GM23248 (cell line): Measurements from ENCODE around the gene FRMPD4.

Source experiments
- EZH2 ChIP-seq: fragments of 200-600 bp; sonication (generic); IDR thresholded peaks from 2 replicates; pipeline ENCODE4 v1.6.1; 2018; ENCODE audit warnings: antibody characterized with exemption, mild to moderate bottlenecking; ENCODE audit not compliant: insufficient read depth, poor library complexity, severe bottlenecking
- EZH2phosphoT487 ChIP-seq: fragments of 200-600 bp; sonication (generic); IDR thresholded peaks from 2 replicates; pipeline ENCODE4 v1.6.1; 2018; ENCODE audit warnings: antibody characterized with exemption, moderate library complexity, mild to moderate bottlenecking, low read depth; ENCODE audit not compliant: insufficient read depth

DNA sequence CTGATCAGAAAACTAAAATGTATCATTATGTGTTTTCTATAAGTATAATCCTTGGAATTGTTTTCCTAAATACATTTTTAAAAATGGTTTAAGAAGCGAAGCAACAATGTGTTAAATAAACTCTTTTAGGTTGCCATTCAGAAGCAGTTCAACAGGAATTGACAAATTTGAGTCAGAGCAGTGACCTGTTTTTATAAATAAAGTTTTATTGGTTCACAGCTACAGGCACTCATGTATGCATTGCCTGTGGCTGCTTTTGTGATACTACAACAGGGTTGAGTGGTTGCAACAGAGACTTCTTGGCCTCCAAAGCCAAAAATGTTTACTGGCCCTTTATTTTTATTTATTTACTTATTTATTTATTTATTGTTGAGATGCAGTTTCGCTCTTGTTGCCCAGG is 99.5 kb downstream of the FRMPD4 start:
- TF ChIP-seq EZH2 (no peak), EZH2phosphoT487 (no peak)
